Measurements from ENCODE around the gene NSFL1C. TPM values are rescaled to one million over a fixed set of nuclear protein-coding genes. Genes with fewer than 3 reads are reported as not detected.
A peak's percentile ranks its signal among the peaks of the same experiment; 100 is the strongest.

The NSFL1C gene
- total RNA-seq, 2 donors from 2014 or later, result 67.4 to 76.0 TPM

- Histone ChIP-seq H3K4me1 (no peaks in the 10 kb centered on the region), H3K9me3 (no peaks in the 10 kb centered on the region), H3K27me3 (no peaks in the 10 kb centered on the region), H3K9ac (ENCODE audit: low read depth in 2 of 2, low read length in 2 of 2) (no peak overlapping the region), H3K27ac (no peak overlapping the region), H3K4me3 (no peak overlapping the region), H3K36me3 (peaks cover 27% of the 10 kb centered on the region)
- intact Hi-C loops (cut with DNase I), result no loop called here
- TF ChIP-seq, protein P1, sequence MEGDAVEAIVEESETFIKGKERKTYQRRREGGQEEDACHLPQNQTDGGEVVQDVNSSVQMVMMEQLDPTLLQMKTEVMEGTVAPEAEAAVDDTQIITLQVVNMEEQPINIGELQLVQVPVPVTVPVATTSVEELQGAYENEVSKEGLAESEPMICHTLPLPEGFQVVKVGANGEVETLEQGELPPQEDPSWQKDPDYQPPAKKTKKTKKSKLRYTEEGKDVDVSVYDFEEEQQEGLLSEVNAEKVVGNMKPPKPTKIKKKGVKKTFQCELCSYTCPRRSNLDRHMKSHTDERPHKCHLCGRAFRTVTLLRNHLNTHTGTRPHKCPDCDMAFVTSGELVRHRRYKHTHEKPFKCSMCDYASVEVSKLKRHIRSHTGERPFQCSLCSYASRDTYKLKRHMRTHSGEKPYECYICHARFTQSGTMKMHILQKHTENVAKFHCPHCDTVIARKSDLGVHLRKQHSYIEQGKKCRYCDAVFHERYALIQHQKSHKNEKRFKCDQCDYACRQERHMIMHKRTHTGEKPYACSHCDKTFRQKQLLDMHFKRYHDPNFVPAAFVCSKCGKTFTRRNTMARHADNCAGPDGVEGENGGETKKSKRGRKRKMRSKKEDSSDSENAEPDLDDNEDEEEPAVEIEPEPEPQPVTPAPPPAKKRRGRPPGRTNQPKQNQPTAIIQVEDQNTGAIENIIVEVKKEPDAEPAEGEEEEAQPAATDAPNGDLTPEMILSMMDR (IDR thresholded peaks at IDR 0.05), result no peak
- no peak for DNase-seq
These were observed 24.3 kb downstream of the NSFL1C start for GRCh38 chr20:1442304-1442703.

DNA sequence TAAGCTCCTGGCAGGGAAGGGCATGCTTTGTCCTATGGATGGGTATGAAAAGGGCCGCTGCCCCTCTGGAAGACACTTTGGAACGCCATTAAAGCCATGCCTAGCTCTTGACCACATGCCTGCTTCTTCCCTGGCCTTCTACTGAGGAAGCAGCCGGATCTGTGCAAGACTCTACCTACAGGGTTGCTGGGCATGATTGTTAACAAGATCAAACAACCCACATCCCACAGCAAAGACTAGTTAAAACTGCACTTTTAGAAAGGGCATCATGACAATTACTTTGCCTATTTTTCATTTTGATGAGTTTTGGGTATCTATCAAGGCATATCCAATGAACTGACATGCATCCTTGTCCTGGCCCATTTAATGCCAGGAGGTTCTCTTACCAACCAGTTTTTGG is 25.5 kb downstream of the NSFL1C start:
- peaks cover 27% of the 10 kb centered on the region for H3K36me3 ChIP-seq
- no peak overlapping the region for H3K9ac ChIP-seq (ENCODE audit: low read depth in 2 of 2, low read length in 2 of 2)
- H3K27ac ChIP-seq, result no peak overlapping the region
- TF ChIP-seq, protein P1 (IDR thresholded peaks at IDR 0.05), result no peak
- no peaks in the 10 kb centered on the region for H3K9me3 ChIP-seq
- no peak for DNase-seq
- no peaks in the 10 kb centered on the region for H3K4me1 ChIP-seq
- intact Hi-C loops (cut with DNase I), result no loop called here
- no peak overlapping the region for H3K4me3 ChIP-seq
- H3K27me3 ChIP-seq, result no peaks in the 10 kb centered on the region

GRCh38 chr20:1440024-1440423 is 26.6 kb downstream of the NSFL1C start:
- Histone ChIP-seq H3K4me3 (no peak overlapping the region), H3K27ac (no peak overlapping the region), H3K9me3 (no peaks in the 10 kb centered on the region), H3K9ac (ENCODE audit: low read depth in 2 of 2, low read length in 2 of 2) (no peak overlapping the region), H3K36me3 (peaks cover 16% of the 10 kb centered on the region), H3K4me1 (no peaks in the 10 kb centered on the region), H3K27me3 (no peaks in the 10 kb centered on the region)
- intact Hi-C loops (cut with DNase I), result no loop called here
- DNase-seq, result no peak
- TF ChIP-seq, protein P1 (IDR thresholded peaks at IDR 0.05), result no peak

DNA sequence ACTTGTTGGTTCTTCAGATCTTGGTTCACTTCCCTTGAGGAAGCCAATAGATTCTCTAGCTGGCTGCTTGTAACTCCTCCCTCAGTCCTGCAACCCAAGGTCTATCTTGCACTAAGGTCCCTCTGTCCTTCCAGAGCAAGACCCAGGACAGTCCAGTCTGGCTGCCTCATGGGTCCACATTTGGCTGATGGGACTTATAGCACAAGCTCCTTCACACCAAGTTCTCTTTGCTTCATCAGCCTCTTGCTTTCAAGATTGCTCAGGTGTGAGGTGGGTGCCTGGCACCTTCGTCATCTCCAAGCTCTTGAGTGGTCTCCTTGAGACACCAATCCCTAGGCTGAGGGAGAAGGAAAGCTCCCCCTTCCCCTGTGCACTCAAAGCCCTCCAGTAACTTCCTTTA is 28.3 kb downstream of the NSFL1C start:
- no peak for DNase-seq
- no peak overlapping the region for H3K9ac ChIP-seq (ENCODE audit: low read depth in 2 of 2, low read length in 2 of 2)
- TF ChIP-seq, protein P1 (IDR thresholded peaks at IDR 0.05), result no peak
- no peaks in the 10 kb centered on the region for H3K27me3 ChIP-seq
- H3K27ac ChIP-seq, result no peak overlapping the region
- intact Hi-C loops (cut with DNase I), result loop anchor here (5.0 kb wide), 1 partner anchor 46 kb away; the partner anchor contains the start of gene FKBP1A
- no peaks in the 10 kb centered on the region for H3K4me1 ChIP-seq
- H3K4me3 ChIP-seq, result no peak overlapping the region
- H3K36me3 ChIP-seq, result peaks cover under 1% of the 10 kb centered on the region
- H3K9me3 ChIP-seq, result no peaks in the 10 kb centered on the region

DNA sequence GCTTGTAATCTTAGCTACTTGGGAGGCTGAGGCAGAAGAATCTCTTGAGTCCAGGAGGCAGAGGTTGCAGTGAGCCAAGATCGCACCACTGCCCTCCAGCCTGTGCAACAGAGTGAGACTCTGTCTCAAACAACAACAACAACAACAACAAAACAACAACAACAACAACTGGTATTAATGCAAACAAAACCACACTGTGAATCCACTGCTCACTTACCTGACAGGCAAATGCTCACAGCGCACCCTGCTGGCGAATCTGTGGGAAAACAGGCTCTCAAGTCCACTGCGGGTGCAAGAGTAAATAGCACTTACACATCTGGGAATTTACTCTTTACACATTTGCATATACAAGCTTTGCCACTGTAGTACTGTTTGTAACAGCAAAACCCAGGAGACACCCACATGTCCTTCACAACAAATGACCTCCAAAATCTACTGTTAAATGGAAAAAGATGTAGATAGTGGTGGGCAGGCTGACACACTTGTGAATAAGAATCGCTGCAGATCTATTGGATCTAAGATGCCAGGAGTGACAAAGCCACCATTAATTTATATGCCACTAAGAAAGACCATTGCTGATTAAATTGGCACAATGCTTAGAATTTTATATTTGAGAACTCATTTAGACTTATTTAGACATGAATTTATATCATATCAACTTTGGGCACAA is 29.3 kb downstream of the NSFL1C start:
- H3K36me3 ChIP-seq, result no peaks in the 10 kb centered on the region
- H3K9ac ChIP-seq (ENCODE audit: low read depth in 2 of 2, low read length in 2 of 2), result no peak overlapping the region
- intact Hi-C loops (cut with DNase I), result loop anchor here (2.0 to 5.0 kb wide), 2 partner anchors 45 to 125 kb away; partner anchors contain the start of gene FKBP1A
- no peaks in the 10 kb centered on the region for H3K4me1 ChIP-seq
- H3K4me3 ChIP-seq, result no peak overlapping the region
- no peaks in the 10 kb centered on the region for H3K27me3 ChIP-seq
- DNase-seq, result peak; percentile 74
- TF ChIP-seq, protein P1 (IDR thresholded peaks at IDR 0.05), result peak; percentile 85
- H3K9me3 ChIP-seq, result no peaks in the 10 kb centered on the region
- H3K27ac ChIP-seq, result no peak overlapping the region
